HEK293 (cell line): Measurements from ENCODE around the gene TANGO6.

Experiments
- KLF9 ChIP-seq: fragments of 450-650 bp; formaldehyde crosslinking; IDR thresholded peaks from 2 replicates; pipeline ENCODE4 v1.5.1; 2016; ENCODE audit warnings: missing biosample characterization, missing genetic modification characterization, low read depth
- SETDB1 ChIP-seq: IDR thresholded peaks from one replicate; pipeline ENCODE4 v1.6.1; 2017; ENCODE audit warnings: mild to moderate bottlenecking, low read length, moderate library complexity, mixed read lengths; ENCODE audit not compliant: insufficient read length
- YY1 ChIP-seq: fragments of 450-650 bp; formaldehyde crosslinking; IDR thresholded peaks from 2 replicates; pipeline ENCODE4 v1.5.1; 2018; ENCODE audit warnings: missing biosample characterization, missing genetic modification characterization
- ZNF175 ChIP-seq: fragments of 450-650 bp; formaldehyde crosslinking; IDR thresholded peaks from 2 replicates; pipeline ENCODE4 v1.5.1; 2016; ENCODE audit warnings: missing biosample characterization, missing genetic modification characterization
- ZNF501 ChIP-seq: fragments of 450-650 bp; formaldehyde crosslinking; IDR thresholded peaks from 2 replicates; pipeline ENCODE4 v1.5.1; 2016; ENCODE audit warnings: missing biosample characterization, missing genetic modification characterization
- ZNF560 ChIP-seq: fragments of 450-650 bp; formaldehyde crosslinking; IDR thresholded peaks from 2 replicates; pipeline ENCODE4 v1.5.1; 2017; ENCODE audit warnings: missing biosample characterization, missing genetic modification characterization, borderline replicate concordance
- ZSCAN16 ChIP-seq: fragments of 450-650 bp; formaldehyde crosslinking; IDR thresholded peaks from 2 replicates; pipeline ENCODE4 v1.5.1; 2016; ENCODE audit warnings: missing biosample characterization, missing genetic modification characterization
- TF ChIP-seq, protein P1 (sequence below): fragments of 450-650 bp; formaldehyde crosslinking; IDR thresholded peaks from 2 replicates; pipeline ENCODE4 v1.5.1; 2016; ENCODE audit warnings: missing biosample characterization, missing genetic modification characterization
- TF ChIP-seq, protein P2 (sequence below): fragments of 450-650 bp; formaldehyde crosslinking; IDR thresholded peaks from 2 replicates; pipeline ENCODE4 v1.5.1; 2016; ENCODE audit warnings: missing biosample characterization, missing genetic modification characterization, low read depth
- TF ChIP-seq, protein P3 (sequence below): fragments of 450-650 bp; formaldehyde crosslinking; IDR thresholded peaks from 2 replicates; pipeline ENCODE4 v1.5.1; 2016; ENCODE audit warnings: missing biosample characterization, missing genetic modification characterization

DNA sequence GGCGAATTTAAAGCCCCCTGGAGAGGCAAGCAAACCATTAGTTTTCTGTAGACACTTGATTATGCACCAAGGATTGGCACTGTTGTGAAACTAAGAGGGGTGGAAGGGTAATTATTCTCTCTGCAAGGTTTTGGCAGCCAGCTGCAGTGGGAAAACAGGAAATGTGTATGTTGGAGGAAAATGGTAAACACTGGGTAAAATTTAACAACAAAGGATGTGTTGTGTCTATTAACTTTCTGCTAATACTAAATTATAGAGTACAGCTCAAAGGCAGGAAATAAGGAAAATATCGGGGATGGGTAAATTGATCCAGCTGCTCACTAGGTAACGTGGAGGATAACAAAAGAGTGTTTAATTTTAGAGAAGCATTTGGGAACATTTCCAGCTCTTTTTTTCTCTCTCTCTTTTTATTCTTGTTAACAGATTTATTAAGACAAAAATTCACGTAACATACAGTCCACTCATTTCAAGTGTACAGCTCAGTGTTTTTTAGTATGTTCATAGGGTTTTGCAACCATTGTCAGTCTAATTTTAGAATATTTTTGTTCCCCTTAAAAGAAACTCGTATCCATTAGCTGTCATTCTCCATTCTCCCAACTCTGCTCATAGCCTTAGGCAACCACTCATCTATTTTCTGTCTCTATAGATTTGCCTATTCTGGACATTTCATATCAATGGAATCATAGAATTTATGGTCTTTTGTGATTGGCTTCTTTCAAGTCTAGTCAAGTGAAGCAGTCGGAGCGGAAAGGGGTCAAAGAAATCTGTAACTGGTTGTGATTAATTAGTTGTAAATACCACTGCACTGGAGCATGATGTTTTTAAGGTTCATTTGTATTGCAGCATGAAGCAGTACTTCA, 41.8 kb downstream of the TANGO6 start:
- TF ChIP-seq ZNF501 (tag by site-specific recombination) (no peak), ZNF175 (tag by site-specific recombination) (no peak), SETDB1 (no peak), YY1 (tag by site-specific recombination) (no peak), ZSCAN16 (tag by site-specific recombination) (no peak), KLF9 (tag by site-specific recombination) (no peak), ZNF560 (tag by site-specific recombination) (no peak)
- TF ChIP-seq, protein P1, sequence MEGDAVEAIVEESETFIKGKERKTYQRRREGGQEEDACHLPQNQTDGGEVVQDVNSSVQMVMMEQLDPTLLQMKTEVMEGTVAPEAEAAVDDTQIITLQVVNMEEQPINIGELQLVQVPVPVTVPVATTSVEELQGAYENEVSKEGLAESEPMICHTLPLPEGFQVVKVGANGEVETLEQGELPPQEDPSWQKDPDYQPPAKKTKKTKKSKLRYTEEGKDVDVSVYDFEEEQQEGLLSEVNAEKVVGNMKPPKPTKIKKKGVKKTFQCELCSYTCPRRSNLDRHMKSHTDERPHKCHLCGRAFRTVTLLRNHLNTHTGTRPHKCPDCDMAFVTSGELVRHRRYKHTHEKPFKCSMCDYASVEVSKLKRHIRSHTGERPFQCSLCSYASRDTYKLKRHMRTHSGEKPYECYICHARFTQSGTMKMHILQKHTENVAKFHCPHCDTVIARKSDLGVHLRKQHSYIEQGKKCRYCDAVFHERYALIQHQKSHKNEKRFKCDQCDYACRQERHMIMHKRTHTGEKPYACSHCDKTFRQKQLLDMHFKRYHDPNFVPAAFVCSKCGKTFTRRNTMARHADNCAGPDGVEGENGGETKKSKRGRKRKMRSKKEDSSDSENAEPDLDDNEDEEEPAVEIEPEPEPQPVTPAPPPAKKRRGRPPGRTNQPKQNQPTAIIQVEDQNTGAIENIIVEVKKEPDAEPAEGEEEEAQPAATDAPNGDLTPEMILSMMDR (tag by site-specific recombination): no peak
- TF ChIP-seq, protein P2, sequence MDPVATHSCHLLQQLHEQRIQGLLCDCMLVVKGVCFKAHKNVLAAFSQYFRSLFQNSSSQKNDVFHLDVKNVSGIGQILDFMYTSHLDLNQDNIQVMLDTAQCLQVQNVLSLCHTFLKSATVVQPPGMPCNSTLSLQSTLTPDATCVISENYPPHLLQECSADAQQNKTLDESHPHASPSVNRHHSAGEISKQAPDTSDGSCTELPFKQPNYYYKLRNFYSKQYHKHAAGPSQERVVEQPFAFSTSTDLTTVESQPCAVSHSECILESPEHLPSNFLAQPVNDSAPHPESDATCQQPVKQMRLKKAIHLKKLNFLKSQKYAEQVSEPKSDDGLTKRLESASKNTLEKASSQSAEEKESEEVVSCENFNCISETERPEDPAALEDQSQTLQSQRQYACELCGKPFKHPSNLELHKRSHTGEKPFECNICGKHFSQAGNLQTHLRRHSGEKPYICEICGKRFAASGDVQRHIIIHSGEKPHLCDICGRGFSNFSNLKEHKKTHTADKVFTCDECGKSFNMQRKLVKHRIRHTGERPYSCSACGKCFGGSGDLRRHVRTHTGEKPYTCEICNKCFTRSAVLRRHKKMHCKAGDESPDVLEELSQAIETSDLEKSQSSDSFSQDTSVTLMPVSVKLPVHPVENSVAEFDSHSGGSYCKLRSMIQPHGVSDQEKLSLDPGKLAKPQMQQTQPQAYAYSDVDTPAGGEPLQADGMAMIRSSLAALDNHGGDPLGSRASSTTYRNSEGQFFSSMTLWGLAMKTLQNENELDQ: no peak
- TF ChIP-seq, protein P3, sequence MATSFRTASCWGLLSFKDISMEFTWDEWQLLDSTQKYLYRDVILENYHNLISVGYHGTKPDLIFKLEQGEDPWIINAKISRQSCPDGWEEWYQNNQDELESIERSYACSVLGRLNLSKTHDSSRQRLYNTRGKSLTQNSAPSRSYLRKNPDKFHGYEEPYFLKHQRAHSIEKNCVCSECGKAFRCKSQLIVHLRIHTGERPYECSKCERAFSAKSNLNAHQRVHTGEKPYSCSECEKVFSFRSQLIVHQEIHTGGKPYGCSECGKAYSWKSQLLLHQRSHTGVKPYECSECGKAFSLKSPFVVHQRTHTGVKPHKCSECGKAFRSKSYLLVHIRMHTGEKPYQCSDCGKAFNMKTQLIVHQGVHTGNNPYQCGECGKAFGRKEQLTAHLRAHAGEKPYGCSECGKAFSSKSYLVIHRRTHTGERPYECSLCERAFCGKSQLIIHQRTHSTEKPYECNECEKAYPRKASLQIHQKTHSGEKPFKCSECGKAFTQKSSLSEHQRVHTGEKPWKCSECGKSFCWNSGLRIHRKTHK (tag by site-specific recombination): no peak
